Transverse colon (tissue), 4 donors: ENCODE data around the gene PLB1. TPM values are rescaled to one million over a fixed set of nuclear protein-coding genes. Genes with fewer than 3 reads are reported as not detected.

ENCODE experiments used
- DNase-seq: peaks from one replicate; pipeline ENCODE4 v3.0.0-alpha.2; 2019
- H3K27ac ChIP-seq, 4 donors: fragments of 200-600 bp; sonication (generic); 2 replicates each; pipeline ENCODE4 v1.5.1; 2016 to 2018; ENCODE audit warnings: inconsistent platforms in 4 of 4
- H3K27me3 ChIP-seq: fragments of 200-600 bp; sonication (generic); 2 replicates; pipeline ENCODE4 v1.5.1; 2017; ENCODE audit warnings: inconsistent platforms
- H3K36me3 ChIP-seq, 4 donors: fragments of 200-600 bp; sonication (generic); 2 replicates each; pipeline ENCODE4 v1.5.1; 2017 to 2019; ENCODE audit warnings: inconsistent platforms in 4 of 4
- H3K4me1 ChIP-seq, 4 donors: fragments of 200-600 bp; sonication (generic); 2 replicates each; pipeline ENCODE4 v1.5.1; 2017 to 2020; ENCODE audit warnings: inconsistent platforms in 4 of 4
- H3K4me3 ChIP-seq, 4 donors: fragments of 200-600 bp; sonication (generic); 1 replicate in 1 of 4; 2 replicates in 3 of 4; pipeline versions ENCODE4 v1.5.1 to v1.6.1; 2017 to 2019; ENCODE audit warnings: inconsistent platforms in 4 of 4
- H3K9me3 ChIP-seq, 2 donors: fragments of 200-600 bp; sonication (generic); 2 replicates each; pipeline ENCODE4 v1.5.1; 2017 to 2019; ENCODE audit warnings: inconsistent platforms in 2 of 2
- CTCF ChIP-seq, 5 experiments: fragments of 200-600 bp in 3 of 5; fragments of 450-650 bp in 2 of 5; sonication (generic) in 3 of 5; IDR thresholded peaks; 1 replicate in 2 of 5; 2 replicates in 3 of 5; pipeline ENCODE4 v1.5.1; 2016 to 2017; ENCODE audit warnings: antibody characterized with exemption in 5 of 5, inconsistent platforms in 3 of 5, mild to moderate bottlenecking in 2 of 5, moderate library complexity in 1 of 5
- EP300 ChIP-seq: sonication (generic); formaldehyde crosslinking; IDR thresholded peaks from one replicate; pipeline ENCODE4 v1.6.1; 2017; ENCODE audit warnings: antibody characterized with exemption, low read depth
- POLR2A ChIP-seq: fragments of 450-650 bp; IDR thresholded peaks from one replicate; pipeline ENCODE4 v1.6.1; 2016; ENCODE audit warnings: antibody characterized with exemption, mild to moderate bottlenecking, moderate library complexity
- POLR2AphosphoS5 ChIP-seq, 3 donors: sonication (generic); formaldehyde crosslinking; IDR thresholded peaks; one replicate each; pipeline ENCODE4 v1.6.1; 2016; ENCODE audit warnings: antibody characterized with exemption in 3 of 3
- WGBS, 2 donors: methylation state at CpG; one replicate each; pipeline ENCODE4 v1.1.5; 2018; ENCODE audit warnings: low coverage in 1 of 2; 5-methylcytosine and 5-hydroxymethylcytosine counted together
- in situ Hi-C, 4 donors: fragments of 200-750 bp; cut with MboI; loops; one replicate each; pipeline versions ENCODE4 v1.15.0 to v1.15.1; 2017; ENCODE audit warnings: low sequenced_read_pairs in 3 of 4, low pct_ligation_motif_present in 1 of 4, low pct_unique_long_range_greater_than_20kb in 1 of 4
- intact Hi-C: fragments of 100-400 bp; cut with DNase I; formaldehyde crosslinking; loops from one replicate; pipeline ENCODE4 v1.15.1; 2023; ENCODE audit warnings: low total_unique reads
- total RNA-seq, 4 donors: library from RNA; depleted of rRNA; stranded (reverse); fragments of >200 nt; gene quantifications; one replicate each; pipeline ENCODE4 v1.1.0, GENCODE V29; 2016

Gene PLB1
- total RNA-seq, 4 donors from 2014 or later = 0.20 to 4.2 (median 1.8) TPM

- Histone ChIP-seq H3K4me1 (no peaks in the 10 kb centered on the region), H3K27ac (no peak overlapping the region), H3K9me3 (no peaks in the 10 kb centered on the region), H3K36me3 (no peaks in the 10 kb centered on the region), H3K4me3 (no peak overlapping the region), H3K27me3 (peaks cover 5% of the 10 kb centered on the region)
- no peak for TF ChIP-seq EP300
- no peak for TF ChIP-seq CTCF (IDR thresholded peaks at IDR 0.05)
- no peak for TF ChIP-seq POLR2A
- TF ChIP-seq POLR2AphosphoS5 (IDR thresholded peaks at IDR 0.05) = no peak
- DNase-seq = no peak
- intact Hi-C loops = no loop called here
- WGBS, 2 donors = 47 to 62% methylated on average over 2 to 4 of the region's 4 CpGs
- in situ Hi-C loops = no loop called here
Measured at GRCh38 chr2:28528206-28528605, 32.3 kb downstream of the PLB1 start.

- Histone ChIP-seq H3K27ac (no peak overlapping the region), H3K27me3 (no peaks in the 10 kb centered on the region)
- WGBS, 2 donors = 70 to 100% methylated on average over 2 to 3 of the region's 3 CpGs
Measured at GRCh38 chr2:28530782-28531181, 34.9 kb downstream of the PLB1 start.

GRCh38 chr2:28532399-28532798 lies 36.5 kb downstream of the PLB1 start:
- H3K36me3 ChIP-seq = no peaks in the 10 kb centered on the region
- H3K27ac ChIP-seq = no peak overlapping the region
- no peak overlapping the region for H3K4me3 ChIP-seq
- no peak for TF ChIP-seq POLR2A
- no peak for TF ChIP-seq CTCF (IDR thresholded peaks at IDR 0.05)
- no peak for TF ChIP-seq POLR2AphosphoS5 (IDR thresholded peaks at IDR 0.05)
- TF ChIP-seq EP300 = no peak
- H3K4me1 ChIP-seq = no peaks in the 10 kb centered on the region
- no peaks in the 10 kb centered on the region for H3K9me3 ChIP-seq
- DNase-seq = no peak
- intact Hi-C loops (no loop called here), in situ Hi-C loops (no loop called here)
- WGBS, 2 donors = 25 to 55% methylated on average over 5 of the region's 5 CpGs
- H3K27me3 ChIP-seq = no peaks in the 10 kb centered on the region

More at GRCh38 chr2:28530782-28531181, 34.9 kb downstream of the PLB1 start:
- intact Hi-C loops (no loop called here), in situ Hi-C loops (no loop called here)
- Histone ChIP-seq H3K4me3 (no peak overlapping the region), H3K9me3 (no peaks in the 10 kb centered on the region), H3K36me3 (no peaks in the 10 kb centered on the region), H3K4me1 (no peaks in the 10 kb centered on the region)
- DNase-seq = no peak
- TF ChIP-seq CTCF (IDR thresholded peaks at IDR 0.05) (no peak), POLR2AphosphoS5 (IDR thresholded peaks at IDR 0.05) (no peak), EP300 (no peak), POLR2A (no peak)

GRCh38 chr2:28533044-28533680 lies 37.3 kb downstream of the PLB1 start:
- 86 to 87% methylated on average over 3 to 6 of the region's 6 CpGs for WGBS, 2 donors
- intact Hi-C loops (no loop called here), in situ Hi-C loops (no loop called here)
- Histone ChIP-seq H3K4me3 (no peak overlapping the region), H3K27ac (no peak overlapping the region), H3K36me3 (no peaks in the 10 kb centered on the region), H3K9me3 (no peaks in the 10 kb centered on the region), H3K4me1 (no peaks in the 10 kb centered on the region), H3K27me3 (no peaks in the 10 kb centered on the region)
- TF ChIP-seq CTCF (IDR thresholded peaks at IDR 0.05) (no peak), EP300 (no peak), POLR2AphosphoS5 (IDR thresholded peaks at IDR 0.05) (no peak), POLR2A (no peak)
- no peak for DNase-seq
